Renal cortex interstitium (tissue), 11 donors: ENCODE data around the gene CBFA2T2. TPM values are rescaled to one million over a fixed set of nuclear protein-coding genes. Genes with fewer than 3 reads are reported as not detected.
"Not testable (repeated sequence)": the region's sequence is repeated elsewhere in the genome, so short reads cannot be mapped to it uniquely, and the experiment has no call there.

Experiments
- DNase-seq, 11 donors: peaks; one replicate each; pipeline ENCODE4 v3.0.0-alpha.2; 2013; ENCODE audit warnings: low read depth in 9 of 11, low spot score in 4 of 11; ENCODE audit errors: extremely low read depth in 1 of 11
- polyA plus RNA-seq, 3 donors: library from polyadenylated mRNA; unstranded; fragments of 120-200 nt; gene quantifications; one replicate each; pipeline ENCODE4 v1.2.1, GENCODE V29; 2013; ENCODE audit not compliant: insufficient read length in 3 of 3

The CBFA2T2 gene
- polyA plus RNA-seq, 3 donors: 26.8 to 35.9 (median 27.4) TPM

DNA sequence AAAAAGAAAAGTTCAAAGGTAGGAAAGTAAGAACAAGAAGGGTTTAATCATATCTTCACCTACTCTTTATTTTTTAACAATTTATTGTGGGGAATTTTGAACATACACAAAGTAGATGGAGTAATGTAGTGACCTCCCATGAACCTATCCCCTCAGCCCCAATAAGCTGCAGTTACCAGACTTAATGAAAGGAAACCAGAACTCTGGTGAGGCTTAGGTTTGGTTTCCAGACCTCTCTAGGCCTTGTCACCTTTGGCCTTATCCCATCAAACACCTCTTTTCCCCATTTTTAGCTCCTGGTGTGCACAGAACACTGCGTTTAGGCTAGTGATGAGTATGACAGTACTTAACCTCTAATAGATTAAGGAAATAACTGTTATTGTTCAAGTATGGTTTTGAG, 42.0 kb downstream of the CBFA2T2 start:
- peak in 2 of 11 donors; percentile 24 to 31 for DNase-seq

DNA sequence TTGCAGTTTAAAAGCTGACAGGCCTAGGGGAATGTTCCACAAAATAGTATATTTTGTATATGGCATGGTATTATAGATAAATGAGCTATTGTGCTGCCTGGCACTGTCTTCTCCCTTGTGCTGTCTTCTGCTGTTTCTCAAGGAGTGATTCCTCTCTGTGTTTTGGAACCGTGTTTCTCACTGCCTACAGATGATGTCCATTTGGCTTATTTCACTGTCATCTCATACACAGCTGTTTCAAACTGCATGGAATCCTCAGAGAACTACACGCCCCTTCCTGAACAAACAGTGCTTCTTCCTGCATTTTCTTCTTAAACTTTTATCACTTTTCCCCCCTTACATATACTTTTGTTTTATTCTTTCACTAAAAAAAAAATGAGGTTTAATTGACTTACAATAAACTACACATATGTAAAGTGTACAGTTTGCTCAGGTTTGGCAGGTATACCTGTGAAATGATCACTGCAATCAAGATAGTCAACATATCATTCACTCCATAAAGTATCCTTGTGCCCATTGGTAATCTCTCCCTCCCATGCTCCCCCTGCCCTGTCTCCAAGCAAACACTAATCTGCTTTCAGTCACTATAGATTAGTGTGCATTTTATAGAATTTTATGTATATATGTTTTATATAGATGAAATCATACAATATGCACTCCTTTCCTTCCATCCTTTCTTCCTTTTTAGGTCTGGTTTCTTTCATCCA, 43.0 kb downstream of the CBFA2T2 start:
- peak in 6 of 11 donors; percentile 31 to 64 (median 50) for DNase-seq

DNA sequence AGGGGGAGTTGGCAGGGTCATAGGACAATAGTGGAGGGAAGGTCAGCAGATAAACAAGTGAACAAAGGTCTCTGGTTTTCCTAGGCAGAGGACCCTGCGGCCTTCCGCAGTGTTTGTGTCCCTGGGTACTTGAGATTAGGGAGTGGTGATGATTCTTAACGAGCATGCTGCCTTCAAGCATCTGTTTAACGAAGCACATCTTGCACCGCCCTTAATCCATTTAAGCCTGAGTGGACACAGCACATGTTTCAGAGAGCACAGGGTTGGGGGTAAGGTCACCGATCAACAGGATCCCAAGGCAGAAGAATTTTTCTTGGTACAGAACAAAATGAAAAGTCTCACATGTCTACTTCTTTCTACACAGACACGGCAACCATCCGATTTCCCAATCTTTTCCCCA, 45.8 kb downstream of the CBFA2T2 start:
- DNase-seq: not testable (repeated sequence)

DNA sequence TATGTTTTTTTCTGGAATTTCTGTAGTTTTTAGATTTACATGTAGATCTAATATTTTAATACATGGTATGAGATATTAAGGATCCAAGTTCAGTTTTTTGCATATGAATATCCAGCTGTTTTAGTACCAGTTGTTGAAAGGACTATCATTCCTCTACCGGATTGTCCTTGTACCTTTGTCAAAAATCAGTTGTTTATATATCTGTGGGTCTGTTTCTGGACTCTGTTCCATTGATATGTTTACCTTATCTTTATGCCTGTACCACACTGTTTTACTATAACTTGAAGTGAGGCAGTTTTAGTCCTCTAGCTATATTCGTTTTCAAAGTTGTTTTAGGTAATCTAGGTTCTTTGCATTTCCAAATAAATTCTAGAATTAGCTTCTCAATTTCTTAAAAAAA, 47.7 kb downstream of the CBFA2T2 start:
- DNase-seq: no peak

DNA sequence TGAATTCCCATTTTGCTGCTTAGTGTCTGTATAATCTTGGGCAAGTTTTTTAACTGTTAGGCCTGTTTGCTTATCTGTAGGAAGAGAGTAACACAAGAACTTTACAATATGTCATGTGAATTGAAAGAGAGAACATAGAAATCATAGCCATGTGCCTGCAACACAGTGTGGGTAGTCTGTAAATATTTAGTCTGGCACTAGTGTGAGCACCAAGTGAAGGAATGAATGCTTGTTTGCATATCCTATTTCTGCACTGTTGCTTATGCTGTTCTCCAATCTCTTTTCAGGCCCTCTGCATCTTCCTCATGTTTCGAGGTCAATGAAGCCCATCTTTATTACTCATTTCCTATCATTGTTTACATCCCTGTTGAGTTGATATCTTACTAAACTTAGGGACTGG, 49.2 kb downstream of the CBFA2T2 start:
- DNase-seq: no peak

DNA sequence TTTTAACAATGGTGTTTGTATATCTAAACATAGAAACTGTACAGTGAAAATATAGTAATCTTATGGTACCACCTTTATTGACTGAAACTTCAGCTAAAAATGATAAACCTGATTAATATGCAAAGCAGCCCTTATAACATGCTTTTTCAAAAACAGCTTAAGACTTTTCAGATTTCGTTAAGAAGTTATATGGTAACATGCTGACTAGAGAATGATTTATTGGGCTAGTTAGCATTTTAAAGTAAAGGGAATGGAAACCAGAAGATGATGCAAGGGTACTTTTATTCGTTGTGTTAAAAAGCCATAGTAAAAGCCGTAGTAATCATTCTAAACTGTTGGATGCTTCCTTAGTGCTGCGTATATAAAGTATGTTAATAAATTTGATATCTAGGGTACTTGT, 50.5 kb downstream of the CBFA2T2 start:
- no peak for DNase-seq

DNA sequence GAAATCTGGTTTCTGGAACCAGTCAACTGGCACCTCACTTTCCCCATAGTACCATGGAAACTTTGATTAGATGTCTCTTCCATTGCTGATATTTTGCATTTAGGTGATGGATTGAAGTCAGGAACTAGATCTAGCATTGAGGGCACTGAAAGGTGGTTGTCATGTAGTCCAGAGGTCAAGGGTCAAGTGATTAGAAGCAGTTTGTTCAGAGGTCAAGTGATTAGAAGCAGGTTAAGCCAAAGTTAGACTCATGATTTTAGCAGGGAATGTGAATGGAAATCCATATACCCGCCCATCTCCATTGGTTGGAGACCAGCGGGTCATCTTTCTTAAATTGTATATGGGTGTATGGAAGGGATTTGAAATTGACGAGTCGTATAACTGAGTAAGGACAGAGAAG, 51.2 kb downstream of the CBFA2T2 start:
- DNase-seq: no peak

DNA sequence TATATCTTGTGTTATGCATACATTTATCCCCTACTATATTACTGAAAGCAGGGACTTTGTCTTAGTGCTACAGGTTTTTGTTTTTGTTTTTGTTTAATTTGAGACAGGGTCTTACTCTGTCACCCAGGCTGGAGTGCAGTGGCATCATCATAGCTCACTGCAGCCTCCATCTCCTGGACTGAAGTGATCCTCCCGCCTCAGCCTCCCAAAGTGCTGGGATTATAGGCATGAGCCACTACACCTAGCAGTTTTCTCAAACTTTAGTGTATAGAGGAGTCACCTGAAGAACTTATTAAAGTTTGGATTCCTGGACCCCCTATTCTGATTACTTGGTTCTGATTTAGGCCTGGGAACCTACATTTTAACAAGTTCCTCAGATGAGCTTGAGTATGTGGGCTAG, 51.9 kb downstream of the CBFA2T2 start:
- no peak for DNase-seq

DNA sequence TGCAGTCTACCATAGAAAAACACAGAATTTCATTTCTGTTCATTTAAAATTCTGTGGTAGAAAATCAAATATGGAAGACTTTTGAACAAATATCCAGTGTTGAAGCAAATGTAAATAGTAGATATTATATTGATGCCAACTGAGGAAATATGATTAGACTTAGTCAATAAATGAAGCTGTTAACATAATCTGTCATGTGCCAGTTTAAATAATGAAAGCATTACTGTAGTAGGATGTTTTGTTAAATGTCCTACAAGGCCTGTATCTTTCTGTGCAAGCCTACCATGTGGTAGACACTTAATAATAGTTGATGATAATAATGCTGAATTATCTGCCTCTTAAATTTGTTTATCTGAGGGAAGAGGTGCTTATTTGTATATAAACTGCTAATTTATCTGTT, 55.9 kb downstream of the CBFA2T2 start:
- DNase-seq: no peak

DNA sequence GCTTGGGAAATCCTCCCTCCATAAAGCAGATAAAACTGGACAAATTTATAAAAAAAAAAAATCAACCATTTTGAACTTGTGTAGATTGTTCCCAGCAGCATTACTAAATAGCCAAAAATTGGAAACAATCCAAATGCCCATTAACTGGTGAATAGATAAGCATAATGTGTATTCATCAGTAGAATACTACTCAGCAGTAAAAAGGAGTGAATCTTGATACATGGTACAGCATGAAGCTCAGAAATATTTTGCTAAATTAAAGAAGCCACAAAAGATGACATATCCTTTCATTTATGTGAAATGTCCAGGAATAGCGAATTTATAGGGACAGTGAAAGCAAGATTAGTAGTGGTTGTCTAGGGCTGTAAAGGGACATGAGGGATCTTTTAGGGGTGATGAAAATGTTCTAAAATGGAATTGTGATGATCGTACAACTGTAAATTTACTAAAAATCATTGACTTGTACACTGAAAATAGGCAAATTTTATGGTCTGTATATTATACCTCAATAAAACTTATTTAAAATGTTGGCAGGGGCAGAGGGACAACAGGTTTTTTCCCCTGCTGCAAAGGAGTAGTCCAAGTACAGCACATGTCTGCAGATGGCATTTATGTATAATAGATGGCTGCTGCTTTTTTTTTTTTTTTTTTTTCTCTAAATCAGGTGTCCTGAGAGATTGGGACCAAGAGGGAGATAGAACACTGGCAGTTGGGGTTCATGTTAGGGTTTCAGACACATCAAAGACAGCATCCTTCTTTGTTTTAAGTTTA, 59.5 kb downstream of the CBFA2T2 start:
- DNase-seq: no peak

DNA sequence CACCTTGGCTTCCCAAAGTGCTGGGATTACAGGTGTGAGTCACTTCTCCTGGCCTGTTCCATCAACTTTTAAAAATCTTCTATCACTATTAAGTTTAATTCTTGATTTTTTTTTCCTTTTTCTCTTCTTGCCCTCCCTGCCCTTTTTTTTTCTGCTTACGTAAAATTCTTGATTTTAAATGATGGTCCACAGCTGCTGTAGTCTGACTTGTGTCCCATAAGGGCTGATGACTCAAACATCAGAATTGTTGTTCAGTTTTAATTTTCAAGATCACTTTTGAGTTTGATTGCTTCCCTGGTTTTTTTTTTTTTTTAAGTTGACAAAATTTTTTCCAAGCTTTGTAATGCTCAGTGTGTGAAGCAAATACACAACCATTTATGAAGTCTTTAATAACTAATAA, 61.9 kb downstream of the CBFA2T2 start:
- no peak for DNase-seq

DNA sequence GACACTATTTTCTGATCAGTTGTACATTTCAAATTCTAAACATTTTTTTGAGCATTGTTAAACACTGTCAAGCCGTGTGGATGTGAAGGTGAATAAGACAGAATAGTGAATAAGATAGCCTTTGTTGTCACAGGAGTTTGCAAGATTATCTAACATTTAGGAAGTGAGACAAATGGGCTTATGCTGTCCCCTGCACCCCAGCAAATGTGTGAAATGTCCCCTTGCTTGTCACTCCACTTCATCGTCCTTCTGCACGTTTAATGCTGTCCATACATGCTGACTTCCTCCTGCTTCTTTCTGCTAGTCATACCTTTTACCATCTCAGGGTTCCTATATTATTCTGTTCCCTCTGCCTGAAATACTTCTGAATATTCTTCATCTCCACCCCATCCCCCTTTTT, 62.6 kb downstream of the CBFA2T2 start:
- no peak for DNase-seq

DNA sequence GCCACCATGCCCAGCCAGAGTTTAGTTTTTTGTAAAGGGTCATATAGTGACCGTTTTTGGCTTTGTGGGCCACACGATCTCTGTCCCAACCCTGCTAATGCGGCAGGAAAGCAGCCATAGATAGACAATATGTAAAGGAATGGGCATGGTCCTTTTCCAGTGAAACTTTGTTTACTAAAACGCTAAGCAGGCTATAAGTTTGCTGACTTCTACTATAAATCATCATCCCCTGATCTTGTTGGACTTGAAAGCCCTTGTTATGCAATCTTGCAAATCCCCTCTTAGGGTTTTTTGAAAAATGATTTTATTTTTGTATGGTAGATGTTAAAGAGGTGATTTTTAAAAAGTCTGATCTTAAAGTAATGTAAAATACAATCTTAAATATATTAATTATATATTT, 63.6 kb downstream of the CBFA2T2 start:
- no peak for DNase-seq

DNA sequence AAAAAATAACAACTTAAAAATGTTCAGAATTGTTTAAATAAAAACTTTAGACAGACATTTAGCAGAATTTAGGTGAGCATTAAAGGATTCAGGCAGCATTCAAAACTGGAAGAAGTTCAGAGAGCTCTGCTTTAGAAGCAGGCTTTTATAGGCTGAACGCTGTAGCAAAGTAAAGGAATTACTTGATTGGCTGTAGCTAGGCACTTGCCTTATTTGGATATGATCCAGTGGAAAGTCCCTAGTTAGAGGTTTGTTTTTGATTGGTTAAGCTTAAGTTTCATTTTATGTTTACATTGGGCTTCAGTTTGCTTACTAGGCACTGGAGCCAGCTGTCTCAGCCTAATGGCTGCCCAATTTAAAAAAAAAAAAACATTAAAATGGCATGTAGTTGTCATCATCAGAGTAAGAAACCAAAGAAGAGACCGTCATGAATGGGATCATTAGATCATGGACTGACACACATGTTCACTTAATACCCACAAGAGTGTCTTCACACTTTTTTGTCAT, 65.1 kb downstream of the CBFA2T2 start:
- peak in 9 of 11 donors; percentile 36 to 84 (median 65) for DNase-seq

DNA sequence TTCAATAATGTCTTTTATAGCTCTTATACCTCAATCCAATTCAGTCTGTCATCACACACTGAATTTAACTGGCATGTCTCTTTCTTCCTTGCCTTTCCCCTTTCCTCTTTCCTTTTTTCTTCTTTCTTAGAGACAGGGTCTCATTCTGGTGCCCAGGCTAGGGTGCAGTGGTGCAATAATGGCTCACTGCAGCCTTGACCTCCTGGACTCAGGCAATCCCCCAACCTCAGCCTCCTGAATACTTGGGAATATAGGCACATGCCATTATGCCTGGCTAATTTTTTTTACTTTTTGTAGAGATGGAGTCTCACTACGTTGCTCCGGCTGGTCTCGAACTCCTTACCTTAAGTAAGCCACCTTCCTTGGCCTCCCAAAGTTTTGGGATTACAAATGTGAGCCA, 65.9 kb downstream of the CBFA2T2 start:
- no peak for DNase-seq

DNA sequence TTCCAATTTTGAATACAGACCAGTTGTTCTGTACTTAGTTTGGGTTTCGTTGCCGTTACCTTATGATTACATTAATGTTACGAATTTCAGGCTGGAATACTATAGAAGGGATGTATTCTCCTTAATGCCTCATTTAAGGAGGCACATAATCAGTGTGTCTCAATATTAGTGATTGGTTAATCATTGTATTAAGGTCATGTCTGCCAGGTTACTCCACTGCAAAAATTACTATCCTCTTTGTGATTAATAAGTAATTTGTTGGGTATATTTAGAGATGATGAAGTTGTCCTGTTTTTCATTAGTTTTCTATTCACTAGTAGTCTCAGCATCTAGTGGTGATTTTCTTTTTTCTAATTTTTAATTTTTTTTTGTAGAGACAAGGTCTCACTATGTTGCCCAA, 66.3 kb downstream of the CBFA2T2 start:
- no peak for DNase-seq

DNA sequence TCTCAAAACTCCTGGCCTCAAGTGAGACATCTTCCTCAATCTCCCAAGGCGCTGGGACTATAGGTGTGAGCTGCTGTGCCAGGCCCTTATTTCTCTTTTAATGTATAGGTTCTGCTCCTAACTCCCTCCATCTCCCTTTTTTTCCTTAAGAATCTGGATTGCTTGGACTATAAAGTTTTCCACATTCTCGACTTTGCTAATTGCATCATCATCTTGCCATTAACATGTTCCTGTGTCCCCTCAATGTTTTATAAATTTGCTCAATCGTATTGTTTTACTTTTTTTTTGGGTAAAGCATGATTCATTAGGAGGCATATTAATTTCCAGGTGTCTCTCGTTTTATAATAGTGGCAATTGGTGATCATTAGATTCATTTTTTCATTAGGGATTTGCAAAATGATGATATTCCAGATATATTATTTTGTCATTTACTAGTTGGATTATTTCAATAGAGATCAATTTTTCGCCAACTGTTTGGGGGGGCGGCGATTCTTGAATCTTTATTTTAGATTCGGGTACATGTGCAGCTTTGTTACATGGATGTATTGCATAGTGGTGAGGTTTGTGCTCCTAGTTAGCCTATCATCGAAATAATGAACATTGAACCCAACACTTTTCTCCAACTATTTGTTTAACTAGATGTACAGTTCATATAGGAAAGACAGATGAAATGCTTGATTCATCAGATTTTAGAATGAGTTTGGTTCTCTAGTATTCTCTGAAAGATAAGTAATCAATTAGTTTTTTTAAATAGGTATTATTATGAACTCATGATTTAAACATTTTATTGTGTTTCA, 68.7 kb downstream of the CBFA2T2 start:
- DNase-seq: no peak

DNA sequence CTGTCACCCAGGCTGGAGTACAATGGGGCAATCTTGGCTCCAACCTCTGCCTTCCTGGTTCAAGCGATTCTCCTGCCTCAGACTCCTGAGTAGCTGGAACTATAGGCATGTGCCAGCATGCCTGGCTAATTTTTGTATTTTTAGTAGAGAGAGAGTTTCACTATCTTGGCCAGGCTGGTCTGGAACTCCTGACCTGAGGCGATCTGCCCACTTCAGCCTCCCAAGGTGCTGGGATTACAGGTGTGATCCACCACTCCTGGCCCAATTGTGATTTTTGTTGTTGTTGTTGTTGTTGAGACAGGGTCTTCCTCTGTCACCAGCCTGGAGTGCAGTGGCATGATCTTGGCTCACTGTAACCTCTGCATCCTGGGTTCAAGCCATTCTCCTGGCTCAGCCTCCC, 69.3 kb downstream of the CBFA2T2 start:
- DNase-seq: no peak

DNA sequence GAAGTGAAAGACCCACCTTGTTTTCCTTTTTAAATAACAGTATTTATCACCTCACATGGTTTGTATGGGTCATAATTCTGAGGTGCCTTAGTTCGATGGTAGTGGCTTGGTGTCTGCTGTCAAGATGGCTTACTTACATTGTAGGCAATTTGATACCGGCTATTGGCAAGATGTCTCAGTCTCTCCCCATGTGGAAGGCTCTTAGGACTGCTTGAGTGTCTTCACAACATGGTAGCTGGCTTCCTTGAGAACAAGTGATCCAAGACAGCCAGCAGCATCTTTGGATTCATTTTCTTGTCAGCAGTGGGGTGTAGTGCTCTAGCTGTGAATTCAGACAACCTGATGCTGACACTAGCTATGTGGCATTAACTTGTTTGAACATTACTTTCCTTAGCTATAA, 70.1 kb downstream of the CBFA2T2 start:
- no peak for DNase-seq

DNA sequence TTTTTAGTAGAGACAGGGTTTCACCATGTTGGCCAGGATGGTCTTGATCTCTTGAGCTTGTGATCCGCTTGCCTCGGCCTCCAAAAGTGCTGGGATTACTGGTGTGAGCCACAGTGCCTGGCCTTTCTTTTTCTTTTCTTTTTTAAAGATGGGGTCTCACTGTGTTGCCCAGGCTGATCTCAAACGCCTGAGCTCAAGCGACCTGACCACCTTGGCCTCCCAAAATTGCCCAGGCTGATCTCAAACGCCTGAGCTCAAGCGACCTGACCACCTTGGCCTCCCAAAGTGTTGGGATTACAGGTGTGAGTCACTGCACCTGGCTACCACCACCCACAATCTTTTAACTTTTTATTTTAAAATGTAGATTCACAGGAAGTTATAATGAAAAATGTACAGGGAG, 71.2 kb downstream of the CBFA2T2 start:
- DNase-seq: not testable (repeated sequence)
